Activated T-cell treated with anti-CD3 and anti-CD28 coated beads, Interleukin-2, amount 50 U/mL, for 72 hours (primary cell): ENCODE results near the gene ITSN1. TPM values are rescaled to one million over a fixed set of nuclear protein-coding genes. Genes with fewer than 3 reads are reported as not detected.
A peak's percentile ranks its signal among the peaks of the same experiment; 100 is the strongest.

ENCODE experiments used
- ATAC-seq, 2 donors: fragments of 150-1000 bp; cut with Tn5 transposase; replicated peaks in 1 of 2; 2 replicates each; pipeline ENCODE4 v1.10.0; 2021; ENCODE audit warnings: moderate library complexity in 2 of 2, mild to moderate bottlenecking in 1 of 2
- DNase-seq, 2 donors: peaks; one replicate each; pipeline ENCODE4 v3.0.0; 2021 to 2022; ENCODE audit warnings: mixed read lengths in 1 of 2
- H3K27ac Mint-ChIP-seq: one replicate; pipeline ENCODE4 v1.8.0; 2022; ENCODE audit warnings: mild to moderate bottlenecking, moderate library complexity, mixed read lengths
- H3K27me3 Mint-ChIP-seq: one replicate; pipeline ENCODE4 v1.8.0; 2022; ENCODE audit warnings: low read depth, mixed read lengths
- H3K36me3 Mint-ChIP-seq, 2 donors: one replicate each; pipeline ENCODE4 v1.8.0; 2022; ENCODE audit warnings: mixed read lengths in 2 of 2, mild to moderate bottlenecking in 1 of 2; ENCODE audit not compliant: insufficient read depth in 2 of 2
- H3K4me1 Mint-ChIP-seq: one replicate; pipeline ENCODE4 v1.8.0; 2022; ENCODE audit warnings: low read depth, mixed read lengths
- H3K4me3 Mint-ChIP-seq, 2 donors: one replicate each; pipeline ENCODE4 v1.8.0; 2022; ENCODE audit warnings: mild to moderate bottlenecking in 2 of 2, mixed read lengths in 2 of 2, moderate library complexity in 2 of 2
- H3K9me3 Mint-ChIP-seq, 2 donors: one replicate each; pipeline ENCODE4 v1.8.0; 2022; ENCODE audit warnings: mixed read lengths in 2 of 2
- total RNA-seq, 2 donors: library from RNA; stranded (reverse); gene quantifications; one replicate each; pipeline ENCODE4 v1.2.3, GENCODE V29; 2022

The ITSN1 gene
- total RNA-seq, 2 donors from 2014 or later: 2.6 to 4.5 TPM

- ATAC-seq: peak in 1 of 2 donors; percentile 2
- peak overlapping the region; percentile 38 for H3K27ac Mint-ChIP-seq
Measured at GRCh38 chr21:33642896-33643657, 776 bp downstream of the ITSN1 start.

GRCh38 chr21:33643658-33644311 is 1.5 kb downstream of the ITSN1 start:
- H3K9me3 Mint-ChIP-seq: no peaks in the 10 kb centered on the region
- peaks cover 20% of the 10 kb centered on the region for H3K27me3 Mint-ChIP-seq
- H3K4me3 Mint-ChIP-seq: peak overlapping the region; percentile 85 to 91
- DNase-seq (no peak), ATAC-seq (no peak)
- no peaks in the 10 kb centered on the region for H3K36me3 Mint-ChIP-seq
- peaks cover 6% of the 10 kb centered on the region for H3K4me1 Mint-ChIP-seq
- H3K27ac Mint-ChIP-seq: no peak overlapping the region

More at GRCh38 chr21:33642896-33643657, 776 bp downstream of the ITSN1 start:
- Mint-ChIP-seq H3K36me3 (no peaks in the 10 kb centered on the region), H3K4me3 (peak overlapping the region; percentile 85 to 91), H3K27me3 (peaks cover 20% of the 10 kb centered on the region), H3K9me3 (no peaks in the 10 kb centered on the region), H3K4me1 (peaks cover 6% of the 10 kb centered on the region)
- DNase-seq: peak; percentile 25 to 29

GRCh38 chr21:33644383-33645074 is 2.2 kb downstream of the ITSN1 start:
- H3K4me1 Mint-ChIP-seq: peaks cover 6% of the 10 kb centered on the region
- no peaks in the 10 kb centered on the region for H3K9me3 Mint-ChIP-seq
- H3K27me3 Mint-ChIP-seq: peaks cover 20% of the 10 kb centered on the region
- no peak for DNase-seq
- ATAC-seq: no peak
- H3K27ac Mint-ChIP-seq: no peak overlapping the region
- no peaks in the 10 kb centered on the region for H3K36me3 Mint-ChIP-seq
- peak overlapping the region in 1 of 2 donors; percentile 38 for H3K4me3 Mint-ChIP-seq

GRCh38 chr21:33645730-33646129 is 3.4 kb downstream of the ITSN1 start:
- Mint-ChIP-seq H3K9me3 (no peaks in the 10 kb centered on the region), H3K27me3 (peaks cover 20% of the 10 kb centered on the region), H3K27ac (no peak overlapping the region), H3K4me3 (no peak overlapping the region), H3K4me1 (peaks cover 6% of the 10 kb centered on the region), H3K36me3 (no peaks in the 10 kb centered on the region)
- DNase-seq: no peak
- no peak for ATAC-seq

- no peaks in the 10 kb centered on the region for H3K9me3 Mint-ChIP-seq
- DNase-seq (no peak), ATAC-seq (no peak)
- H3K27ac Mint-ChIP-seq: no peak overlapping the region
- peaks cover 6% of the 10 kb centered on the region for H3K4me1 Mint-ChIP-seq
- peaks cover 20% of the 10 kb centered on the region for H3K27me3 Mint-ChIP-seq
- H3K36me3 Mint-ChIP-seq: no peaks in the 10 kb centered on the region
- H3K4me3 Mint-ChIP-seq: no peak overlapping the region
Measured at GRCh38 chr21:33647587-33647986, 5.3 kb downstream of the ITSN1 start.

- Mint-ChIP-seq H3K27ac (no peak overlapping the region), H3K27me3 (peaks cover 16% of the 10 kb centered on the region), H3K4me3 (no peak overlapping the region), H3K4me1 (peaks cover 3% of the 10 kb centered on the region), H3K9me3 (no peaks in the 10 kb centered on the region), H3K36me3 (no peaks in the 10 kb centered on the region)
- no peak for DNase-seq
- no peak for ATAC-seq
Measured at GRCh38 chr21:33648555-33648954, 6.3 kb downstream of the ITSN1 start.

- no peak overlapping the region for H3K27ac Mint-ChIP-seq
- no peaks in the 10 kb centered on the region for H3K4me1 Mint-ChIP-seq
- no peak for DNase-seq
- H3K9me3 Mint-ChIP-seq: no peaks in the 10 kb centered on the region
- no peaks in the 10 kb centered on the region for H3K36me3 Mint-ChIP-seq
- H3K27me3 Mint-ChIP-seq: no peaks in the 10 kb centered on the region
- ATAC-seq: no peak
- no peak overlapping the region for H3K4me3 Mint-ChIP-seq
Measured at GRCh38 chr21:33650230-33650629, 7.9 kb downstream of the ITSN1 start.

- H3K27me3 Mint-ChIP-seq: no peaks in the 10 kb centered on the region
Measured at GRCh38 chr21:33650929-33651509, 8.7 kb downstream of the ITSN1 start.

GRCh38 chr21:33651965-33652680 is 9.8 kb downstream of the ITSN1 start:
- no peak for ATAC-seq
- no peaks in the 10 kb centered on the region for H3K9me3 Mint-ChIP-seq
- no peaks in the 10 kb centered on the region for H3K36me3 Mint-ChIP-seq
- peaks cover 6% of the 10 kb centered on the region for H3K4me1 Mint-ChIP-seq
- no peak for DNase-seq
- no peaks in the 10 kb centered on the region for H3K27me3 Mint-ChIP-seq
- H3K27ac Mint-ChIP-seq: no peak overlapping the region
- H3K4me3 Mint-ChIP-seq: no peak overlapping the region

More at GRCh38 chr21:33650929-33651509, 8.7 kb downstream of the ITSN1 start:
- Mint-ChIP-seq H3K4me1 (peaks cover 6% of the 10 kb centered on the region), H3K27ac (no peak overlapping the region), H3K36me3 (no peaks in the 10 kb centered on the region), H3K9me3 (no peaks in the 10 kb centered on the region), H3K4me3 (no peak overlapping the region)
- DNase-seq (no peak), ATAC-seq (no peak)

- no peak overlapping the region for H3K4me3 Mint-ChIP-seq
- peaks cover 8% of the 10 kb centered on the region for H3K27me3 Mint-ChIP-seq
- H3K36me3 Mint-ChIP-seq: no peaks in the 10 kb centered on the region
- no peak for DNase-seq
- H3K27ac Mint-ChIP-seq: no peak overlapping the region
- ATAC-seq: no peak
- peaks cover 6% of the 10 kb centered on the region for H3K4me1 Mint-ChIP-seq
- no peaks in the 10 kb centered on the region for H3K9me3 Mint-ChIP-seq
Measured at GRCh38 chr21:33654412-33654811, 12.1 kb downstream of the ITSN1 start.

- peaks cover 6% of the 10 kb centered on the region for H3K4me1 Mint-ChIP-seq
- DNase-seq: no peak
- H3K36me3 Mint-ChIP-seq: no peaks in the 10 kb centered on the region
- peaks cover 8% of the 10 kb centered on the region for H3K27me3 Mint-ChIP-seq
- no peaks in the 10 kb centered on the region for H3K9me3 Mint-ChIP-seq
- no peak overlapping the region for H3K27ac Mint-ChIP-seq
- ATAC-seq: no peak
- no peak overlapping the region for H3K4me3 Mint-ChIP-seq
Measured at GRCh38 chr21:33655588-33656221, 13.4 kb downstream of the ITSN1 start.

GRCh38 chr21:33657124-33657820 is 15.0 kb downstream of the ITSN1 start:
- Mint-ChIP-seq H3K4me3 (no peak overlapping the region), H3K36me3 (no peaks in the 10 kb centered on the region), H3K9me3 (peaks cover 0 to 4% of the 10 kb centered on the region in 2 donors), H3K4me1 (peaks cover 6% of the 10 kb centered on the region), H3K27ac (no peak overlapping the region), H3K27me3 (peaks cover 8% of the 10 kb centered on the region)
- DNase-seq: no peak
- no peak for ATAC-seq
